ENCODE measurements around the gene SHBG. TPM values are rescaled to one million over a fixed set of nuclear protein-coding genes. Genes with fewer than 3 reads are reported as not detected.

Gene SHBG
- total and polyA plus RNA-seq, 2 of the 8 experiments (the other 6 are each of a cell fraction or from before 2014, with no cell fraction given): 1.1 to 1.2 TPM

DNA sequence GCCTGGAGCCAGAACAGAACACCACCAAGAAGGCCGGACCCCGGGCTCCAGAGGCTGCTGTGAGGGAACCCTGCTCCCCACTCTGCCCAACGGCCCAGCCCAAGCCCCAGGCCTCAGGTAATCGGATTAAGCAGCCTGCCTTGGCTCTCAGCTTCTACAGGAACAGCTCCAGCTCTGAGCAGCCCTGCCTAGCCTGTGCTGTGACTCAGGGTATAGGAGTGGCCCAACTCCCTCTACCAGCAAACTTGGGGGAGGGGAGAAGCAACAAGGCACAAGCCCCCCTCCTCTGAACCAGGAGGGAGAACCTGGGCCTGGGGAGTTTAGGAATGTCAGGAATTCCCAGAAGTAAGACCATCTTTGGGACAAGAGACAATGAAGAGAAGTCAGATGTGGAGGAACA is 39.2 kb upstream of the SHBG start (continued):
- TF ChIP-seq, protein P1, sequence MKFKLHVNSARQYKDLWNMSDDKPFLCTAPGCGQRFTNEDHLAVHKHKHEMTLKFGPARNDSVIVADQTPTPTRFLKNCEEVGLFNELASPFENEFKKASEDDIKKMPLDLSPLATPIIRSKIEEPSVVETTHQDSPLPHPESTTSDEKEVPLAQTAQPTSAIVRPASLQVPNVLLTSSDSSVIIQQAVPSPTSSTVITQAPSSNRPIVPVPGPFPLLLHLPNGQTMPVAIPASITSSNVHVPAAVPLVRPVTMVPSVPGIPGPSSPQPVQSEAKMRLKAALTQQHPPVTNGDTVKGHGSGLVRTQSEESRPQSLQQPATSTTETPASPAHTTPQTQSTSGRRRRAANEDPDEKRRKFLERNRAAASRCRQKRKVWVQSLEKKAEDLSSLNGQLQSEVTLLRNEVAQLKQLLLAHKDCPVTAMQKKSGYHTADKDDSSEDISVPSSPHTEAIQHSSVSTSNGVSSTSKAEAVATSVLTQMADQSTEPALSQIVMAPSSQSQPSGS (IDR thresholded peaks at IDR 0.05; ENCODE audit: low read length): peak; percentile 28; the same call in 1 of the 2 replicates
- TF ChIP-seq RAD21 (IDR thresholded peaks at IDR 0.05 in 1 of 2, conservative IDR thresholded peaks at IDR 0.05 in 1 of 2; ENCODE audit: low read depth in 2 of 2, low read length in 2 of 2) (no peak), SIN3A (conservative IDR thresholded peaks at IDR 0.05 in 1 of 2, IDR thresholded peaks at IDR 0.05 in 1 of 2; ENCODE audit: low read depth in 1 of 2, low read length in 2 of 2) (no peak), RBBP5 (IDR thresholded peaks at IDR 0.05; ENCODE audit: borderline replicate concordance, low read depth, low read length) (no peak), NRF1 (IDR thresholded peaks at IDR 0.05; ENCODE audit: low read depth, low read length) (no peak), BCL11A (IDR thresholded peaks at IDR 0.05; ENCODE audit: low read depth in 2 of 2, low read length in 2 of 2) (no peak), YY1 (IDR thresholded peaks at IDR 0.05; ENCODE audit: low read depth, low read length) (no peak), EZH2 (IDR thresholded peaks at IDR 0.05; ENCODE audit: low read depth, low read length, severe bottlenecking) (no peak), JUN (IDR thresholded peaks at IDR 0.05; ENCODE audit: low read depth, low read length) (no peak), CBX5 (IDR thresholded peaks at IDR 0.05; ENCODE audit: low read depth, low read length) (no peak), KDM5A (IDR thresholded peaks at IDR 0.05; ENCODE audit: low read length) (no peak), RFX5 (IDR thresholded peaks at IDR 0.05; ENCODE audit: borderline replicate concordance, low read depth, low read length) (no peak), CHD1 (IDR thresholded peaks at IDR 0.05; ENCODE audit: low read depth, low read length) (no peak), GABPA (IDR thresholded peaks at IDR 0.05; ENCODE audit: borderline replicate concordance, insufficient read depth, low read length) (no peak), CBX8 (IDR thresholded peaks at IDR 0.05; ENCODE audit: borderline replicate concordance, low read depth, low read length) (no peak), POLR2A (IDR thresholded peaks at IDR 0.05; ENCODE audit: control extremely low read depth in 1 of 2, low read depth in 2 of 2, low read length in 2 of 2) (peak in 1 of 2 experiments; percentile 69; a peak in 1 of 3 replicates)
- TF ChIP-seq, protein P2, sequence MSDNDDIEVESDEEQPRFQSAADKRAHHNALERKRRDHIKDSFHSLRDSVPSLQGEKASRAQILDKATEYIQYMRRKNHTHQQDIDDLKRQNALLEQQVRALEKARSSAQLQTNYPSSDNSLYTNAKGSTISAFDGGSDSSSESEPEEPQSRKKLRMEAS (IDR thresholded peaks at IDR 0.05): no peak
